Left colon (tissue), 2 donors: ENCODE measurements around the gene CCDC28B. TPM values are rescaled to one million over a fixed set of nuclear protein-coding genes. Genes with fewer than 3 reads are reported as not detected.
A peak's percentile ranks its signal among the peaks of the same experiment; 100 is the strongest.
"Not testable (repeated sequence)": the region's sequence is repeated elsewhere in the genome, so short reads cannot be mapped to it uniquely, and the experiment has no call there.

Source experiments
- ATAC-seq: fragments of 200-7000 bp; cut with Tn5 transposase; one replicate; pipeline ENCODE4 v1.9.1; 2020; ENCODE audit warnings: mild to moderate bottlenecking, moderate library complexity
- DNase-seq, 2 donors: peaks; one replicate each; pipeline ENCODE4 v3.0.0-alpha.2; 2020
- intact Hi-C, 2 donors: fragments of 100-400 bp; cut with DNase I in 1 of 2; cut with micrococcal nuclease in 1 of 2; formaldehyde crosslinking; loops; one replicate each; pipeline versions ENCODE4 v1.11.2 to v1.14.0; 2022; cut with DNase I, micrococcal nuclease
- long read RNA-seq: library from polyadenylated mRNA; unstranded; transcript quantifications from one replicate; pipeline ENCODE4 v2.0.0, GENCODE V29; 2021
- total RNA-seq, 2 donors: library from RNA; stranded (reverse); fragmentation: NEBNext Ultra II Directional; extraction: Animal tissue kit (Norgen Biotek cat#: 25700); gene quantifications; one replicate each; pipeline ENCODE4 v1.2.1, GENCODE V29; 2021
- donor health status: DM: no; HTN: no; CAD: no.
- donor health status: DM: yes; HTN: yes; CAD: no.

The CCDC28B gene
- total RNA-seq: 1 to 10 TPM; 1.3 to 2.3 TPM
- long read RNA-seq, partial matches to known transcripts: 0 of 3 reads
- long read RNA-seq, other reads (novel, unspliced or antisense): 0 of 3 reads

DNA sequence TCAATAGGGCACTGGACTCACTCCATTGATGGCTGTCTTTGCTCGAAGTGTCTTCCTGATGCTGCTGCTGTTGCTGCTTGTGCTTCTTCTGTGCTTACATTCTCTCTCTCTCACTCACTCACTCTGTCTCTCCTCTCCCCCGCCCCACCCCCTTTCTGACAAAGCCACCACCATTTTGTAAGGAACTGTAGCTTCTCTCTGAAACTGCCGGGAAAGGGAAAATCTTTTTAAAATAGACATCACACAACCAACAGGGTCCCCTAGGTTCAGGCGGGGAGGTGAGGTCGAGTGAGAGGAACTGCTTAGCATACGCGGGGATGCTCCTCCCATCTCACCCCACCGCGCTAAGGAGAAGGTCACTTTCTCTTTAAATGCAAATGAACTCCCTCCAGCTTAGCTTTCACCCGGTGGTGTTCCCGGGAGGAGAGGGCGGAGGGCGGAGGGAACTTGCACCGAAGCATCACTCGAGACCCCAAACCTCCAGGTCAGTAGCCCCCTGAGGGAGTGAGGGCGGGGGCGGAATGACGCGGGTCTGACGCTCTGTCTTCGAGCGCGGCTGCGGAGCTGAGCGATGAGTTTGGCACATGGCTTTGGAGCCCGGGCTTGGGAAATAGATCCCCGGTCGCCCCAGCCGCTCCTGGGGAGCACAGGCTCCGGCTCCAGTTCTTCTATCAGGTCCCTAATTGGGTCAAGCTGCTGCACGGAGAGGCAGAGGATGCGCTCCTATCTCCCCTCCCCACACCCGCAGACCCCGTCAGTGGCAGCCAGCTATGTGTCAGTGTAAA, at the start of gene CCDC28B:
TSS of gene CCDC28B (plus strand) at position 370 of the 785 bp plus-strand sequence. CDS start 1,341 bp downstream, outside the sequence.
- ATAC-seq: peak; percentile 43
- DNase-seq: peak; percentile 49 to 56
- intact Hi-C loops: no loop called here

DNA sequence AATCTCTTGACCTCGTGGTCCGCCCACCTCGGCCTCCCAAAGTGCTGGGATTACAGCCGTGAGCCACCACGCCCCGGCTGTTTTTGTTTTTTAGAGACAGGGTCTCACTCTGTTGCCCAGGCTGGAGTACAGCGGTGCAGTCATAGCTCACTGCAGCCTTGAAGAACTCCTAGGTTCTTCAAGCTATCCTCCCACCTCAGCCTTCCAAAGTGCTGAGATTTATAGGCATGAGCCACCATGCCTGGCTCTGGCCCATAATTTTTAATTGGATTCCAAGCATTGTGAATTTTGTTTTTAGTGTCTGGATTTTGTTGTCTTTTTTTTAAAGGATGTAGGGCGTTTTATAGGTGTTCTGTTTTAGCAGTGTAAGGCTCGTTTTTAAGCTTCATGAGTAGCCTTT, 49.5 kb upstream of the CCDC28B start:
- intact Hi-C loops: no loop called here
- DNase-seq (no peak), ATAC-seq (no peak)

DNA sequence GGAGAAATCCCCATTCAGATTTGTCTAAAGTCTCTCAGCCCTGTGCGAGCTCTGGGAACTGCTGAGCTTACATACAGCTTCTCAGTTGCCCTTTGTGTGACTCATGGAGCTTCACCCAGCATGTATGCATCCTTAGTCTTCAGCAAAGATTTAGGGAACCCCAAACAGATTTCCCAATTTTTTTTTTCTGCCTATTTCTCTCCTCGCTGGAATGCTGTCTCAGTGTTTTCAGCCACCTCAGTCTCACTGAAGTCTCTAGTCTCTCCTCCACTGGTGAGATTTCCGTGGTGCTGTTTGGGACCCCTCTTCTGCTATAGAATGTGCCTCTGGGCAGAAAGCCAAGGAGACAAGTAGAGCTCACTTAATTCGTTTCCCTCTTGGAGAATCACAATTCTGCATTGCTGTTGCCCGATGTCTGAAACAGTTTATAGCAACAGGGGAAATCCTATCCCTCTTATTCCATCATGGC, 49.0 kb upstream of the CCDC28B start:
- intact Hi-C loops: no loop called here
- no peak for ATAC-seq
- no peak for DNase-seq

DNA sequence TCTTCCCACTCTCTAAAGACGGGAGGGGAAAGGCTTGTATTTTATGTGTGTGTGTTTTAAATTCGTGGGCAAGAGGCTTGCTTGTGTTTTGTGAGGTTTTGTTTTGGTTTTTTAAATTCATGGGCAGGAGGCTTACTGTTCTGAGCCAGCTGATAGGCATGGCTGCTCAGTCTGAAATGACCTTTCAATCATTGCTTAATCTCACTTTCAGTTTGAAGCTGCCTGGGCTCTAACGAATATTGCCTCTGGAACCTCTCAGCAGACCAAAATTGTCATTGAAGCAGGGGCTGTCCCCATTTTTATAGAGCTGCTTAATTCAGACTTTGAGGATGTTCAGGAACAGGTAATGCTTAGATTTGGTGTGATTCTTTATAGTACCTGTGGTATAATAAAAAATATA, 41.2 kb upstream of the CCDC28B start:
- intact Hi-C loops: no loop called here
- ATAC-seq (no peak), DNase-seq (no peak)

DNA sequence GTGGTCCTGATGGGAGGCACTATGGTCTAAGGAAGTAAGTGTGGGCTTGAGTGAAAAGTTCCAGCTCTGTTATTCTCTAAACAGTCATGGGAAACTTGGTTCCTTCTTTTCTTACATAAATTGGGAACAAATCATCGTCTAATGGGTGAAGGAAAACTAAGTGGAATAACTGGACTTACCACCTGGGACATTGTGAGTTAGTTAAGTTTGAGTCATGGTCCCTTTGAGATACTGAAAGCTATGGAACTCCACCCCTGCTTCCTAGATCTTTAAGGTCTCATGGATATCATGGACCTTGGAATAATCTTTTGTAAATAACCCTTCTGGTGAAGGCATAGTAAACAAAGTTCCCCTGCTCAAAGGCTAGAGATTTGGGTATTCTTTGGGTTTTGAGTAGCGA, 37.0 kb upstream of the CCDC28B start:
- intact Hi-C loops: no loop called here
- ATAC-seq: no peak
- DNase-seq: no peak

DNA sequence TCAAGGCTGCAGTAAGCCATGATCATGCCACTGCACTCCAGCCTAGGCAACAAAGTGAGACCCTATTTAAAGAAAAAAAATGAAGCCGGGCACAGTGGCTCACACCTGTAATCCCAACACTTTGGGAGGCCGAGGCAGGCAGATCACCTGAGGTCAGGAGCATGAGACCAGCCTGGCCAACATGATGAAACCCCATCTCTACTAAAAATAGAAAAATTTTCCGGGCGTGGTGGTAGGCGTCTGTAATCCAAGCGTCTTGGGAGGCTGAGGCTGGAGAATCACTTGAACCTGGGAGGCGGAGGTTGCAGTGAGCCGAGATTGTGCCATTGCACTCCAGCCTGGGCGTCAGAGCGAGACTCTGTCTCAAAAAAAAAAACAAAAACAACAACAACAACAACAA, 34.8 kb upstream of the CCDC28B start:
- intact Hi-C loops, DNase-seq, ATAC-seq: not testable (repeated sequence)

DNA sequence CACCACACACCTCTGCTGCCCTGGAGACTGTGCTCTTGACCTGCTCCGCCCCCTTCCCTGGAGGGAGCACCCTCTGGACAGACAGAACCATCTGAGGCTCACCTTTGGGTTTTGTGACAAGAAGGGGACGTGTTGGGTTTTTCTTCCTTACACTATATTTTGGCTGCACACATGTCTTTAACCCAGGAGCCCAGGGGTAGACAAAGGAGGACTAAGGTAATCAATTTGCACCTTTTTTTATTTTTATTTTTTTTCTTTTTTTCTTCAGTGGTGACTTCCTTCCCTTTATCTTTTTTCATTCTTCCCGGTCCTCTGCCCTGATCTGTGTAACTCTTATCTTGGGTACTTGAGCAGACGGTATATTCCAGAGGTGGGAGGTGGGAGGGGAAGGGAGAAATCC, 29.4 kb upstream of the CCDC28B start:
- DNase-seq (no peak), ATAC-seq (no peak)
- intact Hi-C loops: no loop called here

DNA sequence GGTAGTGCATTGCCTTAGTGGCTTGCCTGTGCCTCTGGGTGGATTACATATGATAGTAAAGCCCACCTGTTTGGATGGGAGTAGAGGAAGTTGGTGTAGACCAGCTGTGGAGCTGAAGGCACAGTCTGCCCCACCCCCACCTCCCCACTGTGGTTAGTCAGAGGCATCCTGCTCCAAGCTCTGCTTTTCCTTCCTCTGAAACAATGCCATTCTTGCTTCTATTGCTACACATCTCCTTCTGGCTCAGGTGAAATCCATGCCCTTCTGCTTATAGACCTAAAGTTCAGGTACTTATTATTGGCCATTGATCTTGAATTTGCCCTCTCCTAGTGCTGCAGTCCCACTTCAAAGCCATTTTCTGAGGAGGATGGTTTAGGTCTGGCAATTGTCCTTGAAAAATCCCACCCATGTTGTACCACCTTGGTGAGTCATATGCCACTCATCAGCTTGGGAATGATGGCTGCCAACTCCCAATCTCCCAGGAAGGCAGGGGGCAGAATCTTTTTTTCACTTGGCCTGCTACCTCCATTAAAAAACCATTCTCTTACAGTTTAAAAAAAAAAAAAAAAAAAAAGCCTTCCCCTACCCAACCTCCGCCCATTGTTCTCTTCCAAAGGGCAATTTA, 27.7 kb upstream of the CCDC28B start:
- DNase-seq (no peak), ATAC-seq (no peak)
- intact Hi-C loops: no loop called here

DNA sequence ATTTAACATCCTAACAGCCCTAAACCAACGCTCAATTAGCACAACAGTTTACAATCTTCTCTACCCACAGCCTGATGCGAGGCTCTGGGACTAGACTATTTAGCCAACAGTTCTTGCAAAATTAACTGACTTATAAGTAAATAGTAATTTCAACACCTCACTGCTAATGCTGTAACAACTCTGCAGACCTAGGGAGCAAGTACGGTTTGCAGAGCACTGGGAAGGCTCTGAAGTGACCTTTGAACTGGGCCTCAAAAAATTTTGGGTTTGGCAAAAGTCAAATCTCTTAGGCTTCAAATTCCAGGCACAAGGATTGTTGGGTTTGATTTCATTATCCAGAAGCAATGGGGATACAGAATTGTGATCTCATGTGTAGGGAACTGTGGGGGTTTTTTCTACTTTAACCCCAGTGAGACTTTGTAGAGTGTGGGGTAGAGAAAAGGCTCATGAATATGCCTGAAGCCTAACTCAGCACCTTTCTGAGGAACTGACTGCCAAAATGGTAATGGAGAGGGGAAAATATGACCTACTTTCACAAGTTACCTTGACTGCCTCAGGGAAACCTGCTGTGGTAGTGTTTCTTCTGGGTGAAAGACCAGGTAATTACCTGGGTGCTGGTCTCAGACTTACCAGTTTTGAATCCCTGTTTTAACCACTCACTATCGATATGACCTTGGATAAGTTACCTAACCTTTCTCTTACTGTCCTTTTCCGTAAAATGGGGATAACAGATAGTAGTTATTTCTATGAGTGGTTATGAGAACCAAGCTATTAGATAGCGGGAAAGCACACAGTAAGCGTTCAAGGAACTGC, 21.8 kb upstream of the CCDC28B start:
- no peak for DNase-seq
- no peak for ATAC-seq
- intact Hi-C loops: no loop called here

DNA sequence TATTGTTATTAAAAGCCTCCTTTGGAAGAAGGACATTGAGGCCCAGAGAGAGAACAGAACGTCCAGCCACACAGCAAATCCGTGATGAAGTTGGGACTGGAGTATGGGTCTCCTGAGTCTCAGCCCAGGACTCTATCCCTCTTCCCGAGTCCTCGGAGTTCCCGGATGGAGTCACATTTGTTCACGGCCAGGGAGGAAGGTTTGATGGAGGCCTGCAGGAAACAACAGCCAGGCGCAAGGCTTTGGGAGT, 21.3 kb upstream of the CCDC28B start:
- DNase-seq (no peak), ATAC-seq (peak; percentile 20)
- intact Hi-C loops: no loop called here

DNA sequence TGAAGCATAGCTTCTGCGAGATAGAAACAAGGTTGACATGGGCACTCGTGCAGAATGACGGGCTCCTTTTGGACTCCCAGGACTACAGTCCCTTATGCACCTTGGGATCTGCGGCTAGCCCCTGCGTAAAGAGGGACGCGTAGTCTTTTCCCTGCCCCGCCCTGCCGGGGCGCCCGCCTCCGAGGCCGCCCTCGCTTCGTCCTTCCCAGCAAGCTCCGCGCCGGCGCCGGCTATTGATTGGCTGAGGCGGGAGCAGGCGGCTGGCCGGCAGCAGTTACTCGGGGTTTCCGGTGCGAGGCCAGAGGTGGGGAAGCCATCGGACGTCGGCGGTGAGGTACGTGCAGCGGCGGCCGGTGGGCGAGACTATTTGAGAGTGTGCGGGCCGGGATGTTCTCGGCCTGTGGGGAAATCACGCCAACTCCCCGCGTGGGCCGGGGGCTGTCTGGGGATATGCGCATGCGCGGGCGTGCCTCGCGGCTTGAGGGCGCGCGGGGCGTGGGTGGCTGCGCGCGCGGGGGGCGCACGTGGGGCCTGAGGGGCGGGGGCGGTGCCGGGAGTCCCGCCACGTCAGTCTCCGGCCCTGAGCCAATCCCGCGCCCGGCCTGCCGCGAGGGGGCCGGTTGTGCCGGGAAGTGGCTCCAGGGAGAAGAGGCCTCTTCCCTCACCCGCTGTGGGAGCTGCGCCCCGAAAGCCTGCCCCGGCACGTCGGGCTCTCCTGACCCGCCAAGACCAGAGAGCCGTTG, 20.8 kb upstream of the CCDC28B start, which contains the start of gene TXLNA:
TSS of gene TXLNA (plus strand) at position 233 of the 743 bp plus-strand sequence. CDS start 671 bp downstream, outside the sequence.
- intact Hi-C loops: no loop called here
- peak; percentile 95 to 97 for DNase-seq
- peak; percentile 92 for ATAC-seq

DNA sequence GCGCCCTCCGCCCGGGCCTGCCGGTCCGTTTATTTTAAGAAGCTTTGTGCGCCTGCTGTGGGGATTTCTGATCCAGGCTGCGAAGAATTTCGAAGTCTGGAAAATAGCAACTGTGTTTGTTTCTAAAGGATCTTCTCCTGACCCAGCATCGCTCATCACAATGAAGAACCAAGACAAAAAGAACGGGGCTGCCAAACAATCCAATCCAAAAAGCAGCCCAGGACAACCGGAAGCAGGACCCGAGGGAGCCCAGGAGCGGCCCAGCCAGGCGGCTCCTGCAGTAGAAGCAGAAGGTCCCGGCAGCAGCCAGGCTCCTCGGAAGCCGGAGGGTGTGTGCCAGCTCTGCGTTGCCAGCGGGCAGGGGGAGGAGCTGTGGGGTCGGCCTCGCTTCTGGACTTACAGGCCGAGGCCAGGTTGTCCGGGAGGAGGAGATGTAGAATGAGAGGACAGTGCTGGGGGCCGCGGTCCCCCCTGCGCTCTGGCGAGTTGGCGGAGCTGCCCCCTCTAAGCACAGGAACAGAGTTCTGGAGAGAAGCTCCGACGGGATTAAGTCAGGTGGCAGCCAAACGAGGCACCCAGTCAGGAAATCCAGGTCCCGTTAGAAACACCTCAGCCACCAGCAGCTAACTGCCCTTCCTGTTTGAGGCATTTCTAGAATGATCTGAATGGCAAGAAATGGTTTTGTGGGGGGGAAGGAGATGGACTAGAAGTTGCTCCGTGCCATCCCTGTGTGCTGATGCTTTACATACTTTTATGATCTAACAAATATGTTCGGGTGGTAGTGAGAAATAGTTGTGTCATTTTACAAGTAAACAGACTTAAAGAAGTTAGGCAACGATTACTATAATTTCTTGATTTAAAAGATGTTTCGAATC, 20.0 kb upstream of the CCDC28B start:
- ATAC-seq (peak; percentile 55), DNase-seq (peak; percentile 58 to 62)
- intact Hi-C loops: no loop called here

DNA sequence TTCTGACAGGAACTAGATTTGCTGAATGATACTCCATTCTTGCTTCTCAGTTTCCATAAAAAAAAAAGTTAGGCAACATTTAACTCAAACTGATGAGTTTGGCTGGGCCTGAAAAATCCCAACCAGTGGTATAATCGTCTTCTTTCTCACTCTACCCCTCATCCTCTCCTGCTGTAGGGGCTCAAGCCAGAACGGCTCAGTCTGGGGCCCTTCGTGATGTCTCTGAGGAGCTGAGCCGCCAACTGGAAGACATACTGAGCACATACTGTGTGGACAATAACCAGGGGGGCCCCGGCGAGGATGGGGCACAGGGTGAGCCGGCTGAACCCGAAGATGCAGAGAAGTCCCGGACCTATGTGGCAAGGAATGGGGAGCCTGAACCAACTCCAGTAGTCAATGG, 19.3 kb upstream of the CCDC28B start:
- DNase-seq: no peak
- intact Hi-C loops: no loop called here
- ATAC-seq: no peak

DNA sequence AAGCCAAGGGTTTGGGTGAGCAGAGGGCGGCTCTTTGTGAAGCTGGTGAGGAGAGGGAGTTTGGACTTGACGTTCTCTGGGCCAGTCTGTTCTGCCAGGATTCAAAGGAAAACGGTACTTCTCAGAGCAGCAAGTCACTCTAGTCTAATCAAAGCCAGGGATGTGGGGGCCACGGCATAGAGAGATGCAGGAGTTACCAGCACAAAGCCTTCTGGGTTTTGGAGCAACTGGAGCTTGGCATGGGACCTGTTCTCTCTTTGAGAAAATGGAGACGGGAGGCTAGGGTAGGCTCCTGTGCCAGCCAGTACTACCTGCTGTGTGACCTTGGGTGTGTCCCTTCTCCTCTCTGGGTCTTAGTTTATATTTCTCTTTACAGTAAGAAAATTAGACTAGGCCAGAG, 18.8 kb upstream of the CCDC28B start:
- DNase-seq (no peak), ATAC-seq (no peak)
- intact Hi-C loops: no loop called here

DNA sequence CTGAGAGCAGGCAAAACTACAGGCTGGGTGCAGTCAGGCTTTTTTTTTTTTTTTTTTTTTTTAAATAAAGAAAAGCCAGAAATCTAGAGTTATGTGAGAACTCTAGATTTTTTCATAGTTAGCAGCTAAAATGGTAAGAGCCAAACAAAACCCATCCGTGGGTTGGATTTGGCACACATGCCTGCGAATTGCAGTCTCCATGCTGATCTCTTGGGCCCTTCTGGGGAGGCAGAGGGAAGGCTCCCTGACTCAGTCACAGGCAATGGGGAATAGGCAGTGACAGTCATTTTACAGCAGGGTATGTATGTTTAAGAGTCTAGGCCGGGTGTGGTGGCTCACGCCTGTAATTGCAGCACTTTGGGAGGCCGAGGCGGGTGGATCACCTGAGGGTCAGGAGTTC, 18.3 kb upstream of the CCDC28B start:
- intact Hi-C loops: no loop called here
- ATAC-seq (no peak), DNase-seq (no peak)

DNA sequence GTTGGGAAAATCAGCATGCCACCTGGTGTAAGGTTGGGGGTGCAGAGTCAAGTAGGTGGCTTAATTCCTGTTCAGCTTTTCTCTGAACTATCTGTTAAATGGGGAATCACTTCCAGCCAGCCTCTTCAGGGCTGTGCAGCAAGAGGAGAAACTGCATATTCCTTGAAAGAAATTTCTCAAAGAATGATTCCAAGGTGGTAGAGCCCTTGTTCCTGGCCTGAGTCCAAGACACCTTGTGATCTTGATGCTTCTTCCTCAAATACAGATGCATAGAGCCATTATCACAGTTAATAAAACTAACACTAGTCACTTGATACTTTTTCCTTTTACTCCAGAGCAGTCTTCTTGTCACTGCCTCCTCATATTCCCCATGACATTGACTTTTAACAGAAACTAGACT, 15.7 kb upstream of the CCDC28B start:
- ATAC-seq (no peak), DNase-seq (no peak)
- intact Hi-C loops: no loop called here

DNA sequence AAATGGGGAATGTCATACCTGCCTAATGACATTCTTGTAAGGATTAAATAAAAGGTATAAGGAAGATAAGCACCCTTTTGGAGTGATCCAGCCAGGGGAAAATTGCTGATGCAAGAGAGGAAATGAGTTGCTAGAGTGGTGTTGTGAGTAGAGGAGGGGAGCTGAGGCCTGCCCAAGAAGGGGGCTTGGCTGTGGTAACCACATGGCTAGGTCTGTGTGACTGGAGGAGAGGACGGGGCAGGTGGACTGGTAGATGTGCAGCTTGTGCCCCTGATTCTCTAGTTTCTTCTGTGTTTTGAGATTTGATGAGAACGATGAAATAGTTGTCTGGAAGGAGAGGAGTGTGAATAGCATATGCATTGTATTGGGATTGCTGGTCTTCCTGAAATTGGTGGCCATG, 14.3 kb upstream of the CCDC28B start:
- intact Hi-C loops: no loop called here
- ATAC-seq (no peak), DNase-seq (no peak)

DNA sequence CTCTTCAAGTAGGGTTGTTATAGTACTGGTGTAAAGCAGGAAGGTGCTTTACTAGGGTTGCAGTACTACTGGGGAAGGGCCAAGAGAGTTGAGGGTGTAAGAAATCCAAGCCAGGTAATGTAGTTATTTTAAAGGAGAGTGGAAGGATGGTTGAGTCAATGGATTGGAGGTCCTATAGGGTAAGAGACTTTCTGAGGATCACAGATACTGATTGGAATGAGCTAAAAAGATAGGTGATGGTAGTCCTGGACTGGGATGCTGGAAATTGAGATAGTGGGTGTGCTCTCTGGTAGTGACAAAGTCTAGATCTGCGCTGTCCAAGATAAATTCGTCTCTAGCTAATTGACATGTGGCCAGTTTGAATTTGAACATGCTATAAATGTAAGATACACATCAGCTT, 13.9 kb upstream of the CCDC28B start:
- DNase-seq (no peak), ATAC-seq (no peak)
- intact Hi-C loops: no loop called here
